ENCODE results near the gene CACNG6.

The CACNG6 gene

GRCh38 chr19:53971673-53972072, 19.8 kb upstream of the CACNG6 start:
- no peak for DNase-seq

- DNase-seq, result peak; percentile 39
Measured at GRCh38 chr19:53977429-53977990, 13.9 kb upstream of the CACNG6 start.

GRCh38 chr19:53977991-53978731, 13.3 kb upstream of the CACNG6 start:
- DNase-seq, result no peak

DNA sequence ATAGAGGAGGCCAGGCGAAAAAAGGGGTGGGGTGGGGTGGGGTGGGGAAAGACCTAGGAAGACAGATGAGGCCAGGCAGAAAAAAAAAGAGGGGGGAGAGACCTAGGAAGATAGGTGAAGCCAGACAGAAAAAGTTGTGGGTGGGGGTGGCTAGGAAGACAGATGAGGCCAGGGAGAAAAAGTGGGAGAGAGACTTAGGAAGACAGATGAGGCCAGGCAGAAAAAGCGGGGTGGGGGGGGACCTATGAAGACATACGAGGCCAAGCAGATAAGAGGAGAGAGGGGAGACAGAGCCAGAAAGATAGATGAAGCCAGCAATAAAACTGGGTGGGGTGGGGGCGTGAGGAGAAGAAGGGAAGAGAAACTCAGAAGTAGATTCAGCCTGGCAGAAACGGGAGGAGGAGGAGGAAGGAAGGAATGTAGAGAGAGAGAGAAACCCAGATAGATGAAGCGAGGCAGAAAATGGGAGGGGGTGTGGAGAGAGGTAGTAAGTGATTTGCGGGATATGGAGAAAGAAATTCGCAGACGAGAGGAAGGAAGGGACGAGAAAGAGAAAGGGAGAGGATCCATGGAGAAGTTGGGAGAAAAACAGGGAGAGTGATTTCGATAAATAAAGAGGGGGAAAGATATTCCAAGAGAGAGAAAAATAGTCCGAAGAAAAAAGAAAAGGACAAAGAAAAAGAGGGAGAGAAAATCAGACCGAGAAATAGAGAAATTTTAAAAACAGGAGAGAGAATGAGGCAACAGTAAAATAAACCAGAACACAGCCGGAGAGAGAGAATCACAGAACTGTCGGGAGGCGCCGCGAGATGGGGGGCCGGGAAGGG, 12.2 kb upstream of the CACNG6 start:
- no peak for DNase-seq

DNA sequence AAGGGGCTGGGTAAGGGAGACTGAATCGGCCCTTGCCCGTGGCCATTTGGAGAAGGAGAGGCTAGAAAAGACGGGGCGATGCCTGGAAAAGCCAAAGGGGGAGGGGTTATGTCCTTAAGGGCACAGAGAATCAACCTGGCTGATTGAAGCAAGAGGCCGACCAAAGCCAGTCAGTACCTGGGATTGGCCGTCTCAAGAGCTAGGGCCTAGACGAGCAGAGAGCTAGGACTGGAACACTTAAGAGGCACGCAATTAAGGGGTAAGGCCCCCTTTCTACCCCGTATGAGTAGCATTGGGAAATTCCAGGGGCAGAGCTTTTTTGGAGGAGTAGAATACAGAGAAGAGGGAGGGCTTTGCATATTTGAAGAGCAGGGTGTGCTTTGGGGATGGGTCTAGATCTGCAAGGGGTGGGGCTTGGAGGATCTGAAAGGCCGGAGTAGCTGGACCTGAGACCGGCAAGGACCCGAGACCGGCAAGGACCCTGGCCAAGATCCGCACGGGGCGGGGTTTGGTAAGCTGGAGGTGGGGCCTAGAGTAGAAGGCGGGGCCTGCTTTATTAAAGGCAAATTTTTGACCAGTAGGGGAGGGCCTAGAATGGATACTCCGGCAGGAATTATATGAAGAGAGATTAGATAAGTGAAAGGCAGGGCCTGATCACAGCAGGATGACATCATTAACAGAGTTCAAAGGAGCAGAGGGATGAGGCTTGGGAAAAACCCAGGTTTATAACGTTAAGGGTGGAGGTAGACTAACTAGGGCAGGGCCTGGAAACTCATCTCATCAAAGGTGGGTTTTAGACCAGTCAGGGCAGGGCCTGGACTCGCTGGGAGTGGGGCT, 10.7 kb upstream of the CACNG6 start:
- no peak for DNase-seq

DNA sequence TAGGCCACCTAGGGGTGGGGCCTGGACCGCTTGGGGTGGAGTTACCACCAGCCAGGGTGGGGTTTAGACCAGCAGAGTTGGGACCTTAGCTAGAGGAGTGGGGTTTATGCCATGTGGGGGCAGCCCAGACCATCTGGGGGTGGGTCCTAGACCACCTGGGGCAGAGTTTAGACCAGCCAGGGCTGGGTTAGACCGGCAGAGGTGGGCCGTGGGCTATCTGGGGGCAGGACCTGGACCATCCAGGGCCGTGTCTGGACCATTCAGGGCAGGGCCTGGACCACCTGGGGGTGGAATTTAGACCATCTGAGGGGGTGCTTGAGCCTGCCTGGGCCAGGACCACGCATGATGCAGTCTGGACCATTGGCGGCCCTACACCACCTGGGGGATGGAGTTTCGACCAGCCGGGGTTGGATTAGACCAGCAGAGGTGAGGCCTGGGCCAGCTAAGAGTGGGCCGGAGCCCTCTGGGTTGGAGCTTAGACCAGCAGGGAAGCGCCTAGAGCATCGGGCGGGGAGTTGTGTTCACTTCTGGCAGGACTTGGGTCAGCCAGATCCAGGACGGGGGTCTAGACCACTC, 10.0 kb upstream of the CACNG6 start:
- no peak for DNase-seq

DNA sequence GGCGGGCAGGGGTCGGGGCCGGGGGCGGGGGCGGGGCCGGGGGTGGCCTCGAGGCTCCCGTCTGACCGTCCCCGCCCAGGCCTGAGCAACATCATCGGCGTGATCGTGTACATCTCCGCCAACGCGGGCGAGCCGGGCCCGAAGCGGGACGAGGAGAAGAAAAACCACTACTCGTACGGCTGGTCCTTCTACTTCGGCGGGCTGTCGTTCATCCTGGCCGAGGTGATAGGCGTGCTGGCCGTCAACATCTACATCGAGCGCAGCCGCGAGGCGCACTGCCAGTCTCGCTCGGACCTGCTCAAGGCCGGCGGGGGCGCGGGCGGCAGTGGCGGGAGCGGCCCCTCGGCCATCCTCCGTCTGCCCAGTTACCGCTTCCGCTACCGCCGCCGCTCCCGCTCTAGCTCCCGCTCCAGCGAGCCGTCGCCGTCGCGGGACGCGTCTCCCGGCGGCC, 9.4 kb upstream of the CACNG6 start:
- no peak for DNase-seq

DNA sequence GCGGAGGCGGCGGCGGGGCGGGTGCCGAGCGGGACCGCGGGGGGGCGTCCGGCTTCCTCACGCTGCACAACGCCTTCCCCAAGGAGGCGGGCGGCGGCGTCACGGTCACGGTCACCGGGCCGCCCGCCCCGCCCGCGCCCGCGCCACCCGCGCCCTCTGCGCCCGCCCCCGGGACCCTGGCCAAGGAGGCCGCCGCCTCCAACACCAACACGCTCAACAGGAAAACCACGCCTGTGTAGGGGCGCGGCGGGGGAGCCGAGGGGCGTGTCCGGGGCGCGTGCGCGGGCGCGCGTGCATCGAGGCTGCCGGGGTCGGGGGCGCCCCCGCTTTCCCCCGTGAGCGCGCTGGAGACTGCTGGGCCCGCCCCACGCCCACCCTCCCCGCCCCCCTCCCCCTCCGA, 8.8 kb upstream of the CACNG6 start:
- no peak for DNase-seq

DNA sequence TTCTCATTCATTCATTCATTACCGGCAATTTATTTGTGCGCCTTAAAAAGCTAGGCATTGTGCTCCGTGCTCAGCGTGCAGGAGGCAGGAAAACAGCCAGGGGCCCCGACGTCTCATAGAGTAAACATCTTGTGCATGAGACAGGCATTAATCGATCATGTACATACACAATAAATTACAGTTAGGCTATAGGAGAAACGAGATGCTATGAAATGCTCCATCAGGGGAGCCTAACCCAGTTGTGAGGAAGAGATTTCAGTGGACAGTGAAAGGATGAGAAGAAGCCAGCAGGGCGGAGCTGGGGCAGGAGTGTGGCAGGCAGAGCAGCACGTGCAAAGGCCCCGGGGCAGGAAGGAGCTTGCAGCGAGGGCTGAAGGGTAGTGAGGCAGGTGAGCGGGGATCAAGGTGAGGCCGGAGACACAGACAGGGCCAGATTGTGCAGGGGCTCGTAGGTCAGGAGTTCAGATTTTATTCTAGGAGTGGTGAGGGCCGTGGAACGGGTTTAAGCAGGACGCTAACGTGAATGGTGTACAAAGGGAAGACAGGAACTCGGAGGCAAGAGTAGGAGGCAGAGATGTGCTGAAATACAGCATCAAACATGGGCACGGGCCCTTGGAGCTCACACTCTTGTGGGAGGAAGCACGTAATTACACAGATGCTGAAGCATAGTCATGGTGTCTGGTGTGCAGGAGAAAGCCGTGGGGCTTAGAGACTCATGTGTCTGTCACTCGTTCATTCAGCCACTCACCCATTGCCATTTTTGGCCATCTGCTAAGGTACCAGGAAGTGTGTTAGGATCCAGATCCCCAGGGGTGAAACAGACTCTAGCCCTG, 7.8 kb upstream of the CACNG6 start:
- DNase-seq, result no peak

DNA sequence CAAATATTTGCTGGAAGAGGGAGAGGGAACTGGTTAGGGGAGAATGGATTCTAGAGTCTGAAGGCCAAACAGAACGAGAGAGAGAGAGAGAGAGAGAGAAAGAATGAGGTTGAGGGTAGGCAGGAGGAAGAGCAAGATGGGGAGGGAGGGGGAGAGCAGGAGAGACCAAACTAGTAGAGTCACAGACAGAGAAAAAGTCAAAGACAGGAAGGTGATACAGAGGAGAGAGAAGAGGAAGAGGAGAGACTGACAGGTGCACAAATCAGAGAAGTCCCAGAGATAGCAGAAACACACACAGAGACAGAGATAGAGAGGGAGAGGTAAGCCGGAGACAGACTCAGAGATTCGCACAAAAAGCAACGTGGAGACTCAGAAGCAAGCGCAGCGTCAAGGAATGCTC, 5.6 kb upstream of the CACNG6 start:
- DNase-seq, result no peak

GRCh38 chr19:53988981-53989380, 2.5 kb upstream of the CACNG6 start:
- DNase-seq, result no peak

DNA sequence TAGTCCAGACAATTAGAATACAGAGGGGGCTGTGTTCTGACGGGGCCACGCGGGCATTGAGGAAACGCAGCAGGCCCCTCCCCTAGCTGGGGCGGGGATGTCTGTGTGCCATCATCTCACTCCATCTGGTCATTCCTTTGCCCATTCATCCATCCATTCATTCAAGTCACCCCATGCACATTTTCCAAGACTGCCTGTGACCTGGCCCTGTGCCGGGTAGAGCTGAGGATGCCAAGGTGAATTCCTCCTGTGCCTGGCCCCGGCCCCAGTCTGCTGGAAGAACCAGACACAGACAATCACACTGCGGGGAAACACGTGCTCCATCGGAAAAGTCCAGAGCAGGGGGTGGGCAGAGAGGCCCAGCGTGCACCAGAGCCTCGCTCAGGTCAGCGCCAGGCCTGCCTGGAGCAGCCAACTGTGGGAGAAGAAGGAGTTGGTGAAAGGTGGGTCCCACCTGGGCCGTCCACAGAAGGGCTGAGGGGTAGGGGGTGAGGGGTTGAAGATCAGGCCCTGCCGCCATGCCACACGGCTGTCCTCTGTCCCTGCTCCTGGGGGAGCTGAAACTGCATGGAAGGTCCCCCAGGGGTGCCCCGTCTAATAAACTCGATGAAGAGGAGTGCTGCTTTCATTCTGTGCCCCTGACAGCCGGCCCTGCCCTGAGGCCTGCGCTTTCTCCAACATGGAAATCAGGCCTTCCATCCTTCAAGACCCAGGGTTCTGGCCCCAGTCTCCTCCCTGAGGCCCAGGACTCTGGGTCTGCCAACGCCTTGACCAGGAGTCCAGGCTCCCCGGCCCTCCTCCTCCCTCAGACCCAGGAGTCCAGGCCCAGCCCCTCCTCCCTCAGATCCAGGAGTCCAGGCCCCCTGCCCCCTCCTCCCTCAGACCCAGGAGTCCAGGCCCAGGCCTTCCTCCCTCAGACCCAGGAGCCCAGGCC, 1.6 kb upstream of the CACNG6 start:
- no peak for DNase-seq

DNA sequence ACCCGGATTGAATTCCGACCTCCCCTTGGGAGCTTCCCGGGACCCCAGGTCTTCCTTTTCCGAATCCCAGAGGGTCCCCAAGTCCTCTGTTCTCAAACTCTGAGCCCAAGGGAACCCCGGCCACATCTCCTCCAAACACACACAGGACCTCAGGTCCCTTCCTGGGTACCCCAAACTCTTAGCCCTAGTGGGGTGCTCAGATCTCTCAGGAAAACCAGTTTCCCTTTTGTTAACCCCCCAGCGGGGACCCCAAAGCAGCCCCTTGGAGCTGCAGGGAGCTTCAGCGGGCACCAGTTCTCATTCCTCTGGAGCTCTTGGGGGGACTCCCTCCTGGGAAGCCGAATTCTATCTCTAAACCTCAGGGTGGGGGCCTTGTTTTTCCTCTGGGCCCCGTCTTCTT, 774 bp downstream of the CACNG6 start:
- DNase-seq, result no peak

GRCh38 chr19:53992815-53993214, 1.4 kb downstream of the CACNG6 start:
- DNase-seq, result no peak

DNA sequence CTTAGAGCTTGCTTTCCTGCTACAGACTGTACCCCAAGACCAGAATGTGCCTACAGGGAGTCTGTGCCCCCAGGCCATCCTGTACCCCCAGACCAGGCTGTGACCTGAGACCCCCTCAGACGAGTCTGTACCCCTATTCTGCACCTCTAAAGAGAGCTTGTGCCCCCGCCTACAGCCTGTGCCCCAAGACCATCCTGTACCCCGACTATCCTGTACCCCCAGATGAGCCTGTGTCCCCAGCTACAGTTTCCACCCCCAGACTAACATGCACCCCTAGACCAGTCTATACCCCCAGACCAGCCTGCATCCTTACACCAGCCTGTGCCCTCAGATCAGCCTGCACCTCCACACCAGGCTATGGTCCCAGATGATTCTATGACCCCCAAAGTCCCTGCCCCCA, 2.0 kb downstream of the CACNG6 start:
- DNase-seq, result no peak

DNA sequence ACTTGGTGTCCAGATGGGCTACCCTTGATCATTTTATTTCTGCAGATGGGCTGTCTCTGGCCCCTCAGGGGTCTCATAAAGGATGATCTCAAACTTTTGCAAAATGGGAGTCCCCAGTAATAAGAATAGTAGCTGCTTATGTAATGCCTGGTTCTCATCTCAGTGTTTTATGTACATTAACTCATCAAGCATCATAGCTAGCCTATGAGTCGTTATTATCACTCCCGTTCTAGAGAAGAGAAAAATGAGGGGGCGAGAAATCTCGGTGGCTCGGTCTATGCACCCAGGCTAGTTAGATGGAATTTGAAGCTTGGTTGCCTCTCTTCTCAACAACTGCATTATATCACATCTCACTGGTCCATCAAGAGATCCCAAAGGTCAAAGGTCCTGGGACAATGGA, 3.4 kb downstream of the CACNG6 start:
- no peak for DNase-seq

DNA sequence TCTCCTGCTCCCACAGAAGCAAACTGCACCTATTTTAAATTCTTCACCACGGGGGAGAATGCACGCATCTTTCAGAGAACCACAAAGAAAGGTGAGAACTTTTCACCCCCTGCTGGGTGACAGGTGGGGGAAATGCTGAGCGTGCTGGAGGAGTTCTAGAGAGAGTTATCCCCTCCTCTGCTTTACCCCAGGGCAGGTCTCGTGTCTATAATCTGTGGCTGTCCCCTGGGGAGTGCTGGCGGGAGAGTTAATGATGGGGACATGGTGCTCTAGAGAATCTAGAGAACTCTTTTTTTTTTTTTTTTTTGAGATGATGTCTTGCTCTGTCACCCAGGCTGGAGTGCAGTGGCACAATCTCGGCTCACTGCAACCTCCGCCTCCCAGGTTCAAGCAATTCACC, 6.8 kb downstream of the CACNG6 start:
- no peak for DNase-seq

- DNase-seq, result no peak
Measured at GRCh38 chr19:53999694-54000093, 8.3 kb downstream of the CACNG6 start.

GRCh38 chr19:54001496-54001895, 10.1 kb downstream of the CACNG6 start:
- no peak for DNase-seq

DNA sequence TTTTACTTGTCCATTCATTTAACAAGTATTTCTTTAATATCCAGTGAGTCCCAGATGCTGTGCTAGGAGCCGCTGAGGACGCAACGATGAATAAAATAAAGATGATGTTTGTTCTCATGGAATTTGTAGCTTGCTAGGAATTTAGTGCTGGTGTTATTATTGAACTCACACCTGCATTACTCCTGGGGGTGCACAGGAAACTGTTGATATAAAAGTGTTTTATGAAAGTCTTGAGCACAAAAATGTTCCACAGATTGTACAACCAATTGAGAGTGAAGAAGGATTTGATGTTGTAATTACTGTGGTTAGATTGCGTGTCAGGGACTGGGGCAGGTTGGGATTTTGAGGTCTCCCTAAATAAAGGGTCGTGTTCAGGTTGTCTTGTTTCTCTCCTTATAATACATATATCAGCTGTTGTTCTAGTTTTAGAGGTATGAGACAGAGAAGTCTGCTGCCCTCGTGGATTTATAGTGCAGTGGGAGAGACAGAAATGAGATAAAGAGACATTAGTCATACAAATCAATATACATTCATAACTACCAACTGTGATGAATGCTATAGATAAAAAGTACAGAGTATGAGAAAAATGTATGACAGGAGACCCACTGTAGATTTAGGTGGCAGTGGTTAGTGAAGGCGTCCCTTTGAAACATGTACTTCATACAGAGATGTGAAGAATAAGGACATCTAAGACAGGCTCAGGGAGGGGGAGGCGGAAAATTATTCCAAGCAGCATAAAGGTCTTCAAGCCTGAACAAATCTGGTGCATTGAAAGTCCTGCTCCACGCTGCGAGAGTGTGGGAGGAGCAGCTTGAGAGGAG, 11.3 kb downstream of the CACNG6 start:
- DNase-seq, result no peak
